HepG2 (cell line): ENCODE data around the gene BCL2L1. TPM values are rescaled to one million over a fixed set of nuclear protein-coding genes. Genes with fewer than 3 reads are reported as not detected.

Experiments
- ARID2 ChIP-seq: sonication (generic); formaldehyde crosslinking; IDR thresholded peaks from 2 replicates; pipeline ENCODE4 v1.8.1; 2022; ENCODE audit warnings: mild to moderate bottlenecking, missing genetic modification reagents, borderline replicate concordance
- CREB1 ChIP-seq, 2 experiments: fragments of 450-650 bp in 1 of 2; IDR thresholded peaks; 2 replicates each; pipeline ENCODE4 v1.6.1; 2016 to 2017; ENCODE audit warnings: control low read depth in 1 of 2, mild to moderate bottlenecking in 1 of 2, missing compliant biosample characterization in 1 of 2, missing genetic modification characterization in 1 of 2
- FOXA3 ChIP-seq: IDR thresholded peaks from 2 replicates; pipeline ENCODE4 v1.6.1; 2016; ENCODE audit warnings: missing genetic modification reagents, missing compliant biosample characterization
- GTF3A ChIP-seq: sonication (generic); formaldehyde crosslinking; conservative IDR thresholded peaks from 2 replicates; pipeline ENCODE4 v1.4.0; 2020; ENCODE audit warnings: mild to moderate bottlenecking, missing genetic modification reagents
- HNF1A ChIP-seq, 2 experiments: sonication (generic) in 1 of 2; formaldehyde crosslinking in 1 of 2; IDR thresholded peaks; 2 replicates each; pipeline versions ENCODE4 v1.4.0 to v1.6.1; 2016 to 2020; ENCODE audit warnings: borderline replicate concordance in 1 of 2, low read depth in 1 of 2, mild to moderate bottlenecking in 1 of 2, missing genetic modification reagents in 1 of 2
- KDM5B ChIP-seq: sonication (generic); formaldehyde crosslinking; IDR thresholded peaks from 2 replicates; pipeline ENCODE4 v1.4.0; 2020; ENCODE audit warnings: missing genetic modification reagents, mild to moderate bottlenecking, borderline replicate concordance
- MAF1 ChIP-seq: sonication (generic); formaldehyde crosslinking; IDR thresholded peaks from 2 replicates; pipeline ENCODE4 v1.5.0; 2020; ENCODE audit warnings: missing genetic modification reagents, borderline replicate concordance
- MYNN ChIP-seq: sonication (generic); formaldehyde crosslinking; IDR thresholded peaks from 2 replicates; pipeline ENCODE4 v1.4.0; 2020; ENCODE audit warnings: mild to moderate bottlenecking, low read depth, missing genetic modification reagents
- MZF1 ChIP-seq: sonication (generic); formaldehyde crosslinking; IDR thresholded peaks from 2 replicates; pipeline ENCODE4 v1.8.1; 2023; ENCODE audit warnings: mild to moderate bottlenecking, missing genetic modification reagents, borderline replicate concordance
- NCOA5 ChIP-seq: sonication (generic); formaldehyde crosslinking; IDR thresholded peaks from 2 replicates; pipeline ENCODE4 v1.4.0; 2020; ENCODE audit warnings: missing genetic modification reagents
- POLR2A ChIP-seq, 2 experiments: IDR thresholded peaks; 2 replicates each; pipeline ENCODE4 v1.6.1; 2011; ENCODE audit warnings: low read depth in 2 of 2, low read length in 2 of 2, mild to moderate bottlenecking in 1 of 2, moderate library complexity in 1 of 2; ENCODE audit not compliant: insufficient read depth in 1 of 2
- RFXANK ChIP-seq: IDR thresholded peaks from 2 replicates; pipeline ENCODE4 v1.6.1; 2016
- ZBTB14 ChIP-seq: sonication (generic); formaldehyde crosslinking; IDR thresholded peaks from 2 replicates; pipeline ENCODE4 v1.4.0; 2020; ENCODE audit warnings: missing genetic modification reagents
- ZNF143 ChIP-seq: sonication (generic); formaldehyde crosslinking; IDR thresholded peaks from 2 replicates; pipeline ENCODE4 v1.4.0; 2020; ENCODE audit warnings: missing genetic modification reagents
- ZNF264 ChIP-seq: sonication (generic); formaldehyde crosslinking; IDR thresholded peaks from 2 replicates; pipeline ENCODE4 v1.4.0; 2020; ENCODE audit warnings: missing genetic modification reagents
- ZNF329 ChIP-seq: sonication (generic); formaldehyde crosslinking; IDR thresholded peaks from 2 replicates; pipeline ENCODE4 v1.9.0; 2021; ENCODE audit warnings: low read depth, mild to moderate bottlenecking, missing genetic modification reagents
- ZNF337 ChIP-seq: sonication (generic); formaldehyde crosslinking; IDR thresholded peaks from 2 replicates; pipeline ENCODE4 v1.5.1; 2020; ENCODE audit warnings: missing genetic modification reagents, low read depth, mild to moderate bottlenecking, borderline replicate concordance
- ZSCAN31 ChIP-seq: sonication (generic); formaldehyde crosslinking; IDR thresholded peaks from 2 replicates; pipeline ENCODE4 v1.5.0; 2020; ENCODE audit warnings: low read depth, mild to moderate bottlenecking, missing genetic modification reagents
- polyA plus RNA-seq, 8 experiments: library from polyadenylated mRNA; depleted of rRNA in 3 of 8; stranded (reverse) in 7 of 8; unstranded in 1 of 8; fragments of >200 nt; fragmentation: Illumina TruSeq in 4 of 8; extraction: Trizol in 4 of 8; gene quantifications; 2 replicates each; pipeline versions ENCODE4 v1.2.1 to v1.2.3, GENCODE V29; 2011 to 2016; ENCODE audit warnings: low read depth in 4 of 8, missing spikeins in 1 of 8, mixed read lengths in 1 of 8; ENCODE audit not compliant: insufficient read depth in 1 of 8
- total RNA-seq, 5 experiments: library from RNA; depleted of rRNA; stranded (reverse); fragments of >200 nt; fragmentation: Illumina TruSeq; extraction: Trizol; gene quantifications; 2 replicates each; pipeline ENCODE4 v1.2.3, GENCODE V29; 2016; ENCODE audit warnings: low read depth in 1 of 5
- TF ChIP-seq, protein P1 (sequence below): sonication (generic); formaldehyde crosslinking; IDR thresholded peaks from 2 replicates; pipeline ENCODE4 v1.4.0; 2020; ENCODE audit warnings: mild to moderate bottlenecking, missing genetic modification reagents

BCL2L1 gene
- total and polyA plus RNA-seq, 2 of the 13 experiments (the other 11 are each of a cell fraction or from before 2014, with no cell fraction given): 164 to 258 TPM

- TF ChIP-seq HNF1A (IDR thresholded peaks at IDR 0.05; ENCODE audit: low read depth): no peak
- peak; percentile 52; the same call in 1 of the 2 replicates for TF ChIP-seq HNF1A (CRISPR knock-in tag; IDR thresholded peaks at IDR 0.05; ENCODE audit: borderline replicate concordance)
- TF ChIP-seq, protein P1, sequence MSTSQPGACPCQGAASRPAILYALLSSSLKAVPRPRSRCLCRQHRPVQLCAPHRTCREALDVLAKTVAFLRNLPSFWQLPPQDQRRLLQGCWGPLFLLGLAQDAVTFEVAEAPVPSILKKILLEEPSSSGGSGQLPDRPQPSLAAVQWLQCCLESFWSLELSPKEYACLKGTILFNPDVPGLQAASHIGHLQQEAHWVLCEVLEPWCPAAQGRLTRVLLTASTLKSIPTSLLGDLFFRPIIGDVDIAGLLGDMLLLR: no peak
- TF ChIP-seq POLR2A (IDR thresholded peaks at IDR 0.05; ENCODE audit: insufficient read depth in 1 of 2, low read depth in 2 of 2, low read length in 2 of 2): peak in 1 of 2 experiments; percentile 57; a peak in 2 of 4 replicates
- no peak for TF ChIP-seq CREB1 (IDR thresholded peaks at IDR 0.05)
- no peak for TF ChIP-seq CREB1 (CRISPR knock-in tag; IDR thresholded peaks at IDR 0.05)
- no peak for TF ChIP-seq RFXANK (CRISPR knock-in tag)
- TF ChIP-seq ZNF143 (CRISPR knock-in tag): no peak
- TF ChIP-seq GTF3A (CRISPR knock-in tag): 0 out of 2 replicates have a peak, but pooled peaks have one; percentile 16
- TF ChIP-seq FOXA3 (CRISPR knock-in tag): 0 out of 2 replicates have a peak, but pooled peaks have one; percentile 11
- TF ChIP-seq ARID2 (CRISPR knock-in tag): peak; percentile 12; the same call in 1 of the 2 replicates
- TF ChIP-seq MZF1 (CRISPR knock-in tag): no peak
- 0 out of 2 replicates have a peak, but pooled peaks have one; percentile 56 for TF ChIP-seq ZSCAN31 (CRISPR knock-in tag)
- TF ChIP-seq KDM5B (CRISPR knock-in tag): no peak
- no peak for TF ChIP-seq MAF1 (CRISPR knock-in tag)
- no peak for TF ChIP-seq NCOA5 (CRISPR knock-in tag)
- TF ChIP-seq MYNN: no peak
- no peak for TF ChIP-seq ZNF337 (CRISPR knock-in tag)
- TF ChIP-seq ZNF329: no peak
- TF ChIP-seq ZNF264 (CRISPR knock-in tag): no peak; the same call in 1 of the 2 replicates
- no peak for TF ChIP-seq ZBTB14 (CRISPR knock-in tag)
These were observed 44.0 kb downstream of the BCL2L1 start (continued) for GRCh38 chr20:31678389-31679356.
